ENCODE measurements around the gene TDP1.
"Not testable (repeated sequence)": the region's sequence is repeated elsewhere in the genome, so short reads cannot be mapped to it uniquely, and the experiment has no call there.

The TDP1 gene

GRCh38 chr14:90054803-90055202 is 99.1 kb downstream of the TDP1 start:
- DNase-seq (ENCODE audit: low spot score in 2 of 2): no peak
- Histone ChIP-seq H3K27me3 (ENCODE audit: low read depth) (peaks cover 2% of the 10 kb centered on the region), H3K36me3 (replicated peaks) (no peaks in the 10 kb centered on the region), H3K4me3 (no peak overlapping the region), H3K9me3 (no peaks in the 10 kb centered on the region), H3K4me1 (peaks cover 6% of the 10 kb centered on the region)
- in situ Hi-C loops (cut with MboI; ENCODE audit: low sequenced_read_pairs): no loop called here

- no peak for DNase-seq (ENCODE audit: low spot score in 2 of 2)
- Histone ChIP-seq H3K36me3 (replicated peaks) (no peaks in the 10 kb centered on the region), H3K9me3 (no peaks in the 10 kb centered on the region), H3K27me3 (ENCODE audit: low read depth) (peaks cover 5% of the 10 kb centered on the region), H3K4me1 (peaks cover 6% of the 10 kb centered on the region), H3K4me3 (no peak overlapping the region)
- in situ Hi-C loops (cut with MboI; ENCODE audit: low sequenced_read_pairs): no loop called here
These were observed 101.1 kb downstream of the TDP1 start for GRCh38 chr14:90056826-90057225.

GRCh38 chr14:90058876-90059458 is 103.2 kb downstream of the TDP1 start:
- no peak overlapping the region for H3K4me3 ChIP-seq
- in situ Hi-C loops (cut with MboI; ENCODE audit: low sequenced_read_pairs): no loop called here
- H3K4me1 ChIP-seq: peaks cover 6% of the 10 kb centered on the region
- DNase-seq (ENCODE audit: low spot score in 2 of 2): no peak
- no peaks in the 10 kb centered on the region for H3K9me3 ChIP-seq
- no peaks in the 10 kb centered on the region for H3K36me3 ChIP-seq (replicated peaks)
- peaks cover 20% of the 10 kb centered on the region for H3K27me3 ChIP-seq (ENCODE audit: low read depth)

GRCh38 chr14:90060312-90060964 is 104.7 kb downstream of the TDP1 start:
- Histone ChIP-seq H3K4me3 (peak overlapping the region; percentile 33), H3K4me1 (peaks cover 6% of the 10 kb centered on the region), H3K27me3 (ENCODE audit: low read depth) (peaks cover 21% of the 10 kb centered on the region), H3K9me3 (no peaks in the 10 kb centered on the region), H3K36me3 (replicated peaks) (no peaks in the 10 kb centered on the region)
- in situ Hi-C loops (cut with MboI; ENCODE audit: low sequenced_read_pairs): no loop called here
- DNase-seq (ENCODE audit: low spot score in 2 of 2): peak; percentile 62 to 78

GRCh38 chr14:90060965-90061684 is 105.4 kb downstream of the TDP1 start:
- H3K4me1 ChIP-seq: peaks cover 6% of the 10 kb centered on the region
- no peaks in the 10 kb centered on the region for H3K9me3 ChIP-seq
- peaks cover 21% of the 10 kb centered on the region for H3K27me3 ChIP-seq (ENCODE audit: low read depth)
- H3K36me3 ChIP-seq (replicated peaks): no peaks in the 10 kb centered on the region
- in situ Hi-C loops (cut with MboI; ENCODE audit: low sequenced_read_pairs): no loop called here
- peak in 1 of 2 experiments; percentile 35 for DNase-seq (ENCODE audit: low spot score in 2 of 2)
- H3K4me3 ChIP-seq: peak overlapping the region; percentile 33

GRCh38 chr14:90061685-90062126 is 106.0 kb downstream of the TDP1 start, which contains the start of gene KCNK13:
TSS of gene KCNK13 (plus strand) at chr14:90061994. CDS start at chr14:90062206, 212 bp downstream.
- in situ Hi-C loops (cut with MboI; ENCODE audit: low sequenced_read_pairs): no loop called here
- no peaks in the 10 kb centered on the region for H3K9me3 ChIP-seq
- peaks cover 21% of the 10 kb centered on the region for H3K27me3 ChIP-seq (ENCODE audit: low read depth)
- peak within 1 kb of the TSS; percentile 33 for H3K4me3 ChIP-seq
- H3K36me3 ChIP-seq (replicated peaks): no peaks in the 10 kb centered on the region
- peaks cover 6% of the 10 kb centered on the region for H3K4me1 ChIP-seq
- peak in 1 of 2 experiments; percentile 58 for DNase-seq (ENCODE audit: low spot score in 2 of 2)

GRCh38 chr14:90062127-90062794 is 106.5 kb downstream of the TDP1 start:
- in situ Hi-C loops (cut with MboI; ENCODE audit: low sequenced_read_pairs): no loop called here
- Histone ChIP-seq H3K36me3 (replicated peaks) (no peaks in the 10 kb centered on the region), H3K27me3 (ENCODE audit: low read depth) (peaks cover 21% of the 10 kb centered on the region), H3K4me3 (peak overlapping the region; percentile 24; the same call in 1 of the 2 replicates), H3K4me1 (peaks cover 6% of the 10 kb centered on the region), H3K9me3 (no peaks in the 10 kb centered on the region)
- DNase-seq (ENCODE audit: low spot score in 2 of 2): peak in 1 of 2 experiments; percentile 12

- no peak for DNase-seq (ENCODE audit: low spot score in 2 of 2)
- Histone ChIP-seq H3K36me3 (replicated peaks) (no peaks in the 10 kb centered on the region), H3K27me3 (ENCODE audit: low read depth) (peaks cover 21% of the 10 kb centered on the region), H3K4me1 (peaks cover 4% of the 10 kb centered on the region), H3K9me3 (no peaks in the 10 kb centered on the region), H3K4me3 (no peak overlapping the region)
- in situ Hi-C loops (cut with MboI; ENCODE audit: low sequenced_read_pairs): no loop called here
These were observed 107.3 kb downstream of the TDP1 start for GRCh38 chr14:90062822-90063539.

GRCh38 chr14:90072350-90072749 is 116.6 kb downstream of the TDP1 start:
- no peaks in the 10 kb centered on the region for H3K4me1 ChIP-seq
- no peaks in the 10 kb centered on the region for H3K9me3 ChIP-seq
- in situ Hi-C loops (cut with MboI; ENCODE audit: low sequenced_read_pairs): no loop called here
- no peak for DNase-seq (ENCODE audit: low spot score in 2 of 2)
- no peaks in the 10 kb centered on the region for H3K36me3 ChIP-seq (replicated peaks)
- H3K4me3 ChIP-seq: no peak overlapping the region
- H3K27me3 ChIP-seq (ENCODE audit: low read depth): peaks cover 7% of the 10 kb centered on the region; the same call in 1 of the 2 replicates

- no peak for DNase-seq (ENCODE audit: low spot score in 2 of 2)
- Histone ChIP-seq H3K36me3 (replicated peaks) (no peaks in the 10 kb centered on the region), H3K27me3 (ENCODE audit: low read depth) (peaks cover 8% of the 10 kb centered on the region; the same call in 1 of the 2 replicates), H3K4me3 (no peak overlapping the region), H3K4me1 (no peaks in the 10 kb centered on the region), H3K9me3 (no peaks in the 10 kb centered on the region)
- in situ Hi-C loops (cut with MboI; ENCODE audit: low sequenced_read_pairs): no loop called here
These were observed 123.8 kb downstream of the TDP1 start for GRCh38 chr14:90079576-90079975.

GRCh38 chr14:90087433-90087832 is 131.7 kb downstream of the TDP1 start:
- H3K36me3 ChIP-seq (replicated peaks): no peaks in the 10 kb centered on the region
- no peak for DNase-seq (ENCODE audit: low spot score in 2 of 2)
- peaks cover 14% of the 10 kb centered on the region for H3K4me1 ChIP-seq
- H3K4me3 ChIP-seq: no peak overlapping the region
- in situ Hi-C loops (cut with MboI; ENCODE audit: low sequenced_read_pairs): no loop called here
- H3K27me3 ChIP-seq (ENCODE audit: low read depth): peaks cover 8% of the 10 kb centered on the region; the same call in 1 of the 2 replicates
- H3K9me3 ChIP-seq: no peaks in the 10 kb centered on the region; the same call in 1 of the 2 replicates

- H3K4me1 ChIP-seq: peaks cover 14% of the 10 kb centered on the region
- no peaks in the 10 kb centered on the region; the same call in 1 of the 2 replicates for H3K9me3 ChIP-seq
- DNase-seq (ENCODE audit: low spot score in 2 of 2): no peak
- H3K36me3 ChIP-seq (replicated peaks): no peaks in the 10 kb centered on the region
- in situ Hi-C loops (cut with MboI; ENCODE audit: low sequenced_read_pairs): no loop called here
- no peak overlapping the region for H3K4me3 ChIP-seq
- H3K27me3 ChIP-seq (ENCODE audit: low read depth): peaks cover 6% of the 10 kb centered on the region; the same call in 1 of the 2 replicates
These were observed 132.4 kb downstream of the TDP1 start for GRCh38 chr14:90088176-90088575.

GRCh38 chr14:90089486-90089885 is 133.8 kb downstream of the TDP1 start:
- peak; percentile 56 to 79 for DNase-seq (ENCODE audit: low spot score in 2 of 2)
- in situ Hi-C loops (cut with MboI; ENCODE audit: low sequenced_read_pairs); H3K27me3 ChIP-seq (ENCODE audit: low read depth): not testable (repeated sequence)

More at GRCh38 chr14:90089486-90089885, 133.8 kb downstream of the TDP1 start:
- H3K4me1 ChIP-seq: peaks cover 14% of the 10 kb centered on the region
- H3K4me3 ChIP-seq; H3K9me3 ChIP-seq; H3K36me3 ChIP-seq (replicated peaks): not testable (repeated sequence)
